ENCODE data around the gene NHS. TPM values are rescaled to one million over a fixed set of nuclear protein-coding genes. Genes with fewer than 3 reads are reported as not detected.

NHS gene
- total RNA-seq, 1 donor = 10.5 TPM

DNA sequence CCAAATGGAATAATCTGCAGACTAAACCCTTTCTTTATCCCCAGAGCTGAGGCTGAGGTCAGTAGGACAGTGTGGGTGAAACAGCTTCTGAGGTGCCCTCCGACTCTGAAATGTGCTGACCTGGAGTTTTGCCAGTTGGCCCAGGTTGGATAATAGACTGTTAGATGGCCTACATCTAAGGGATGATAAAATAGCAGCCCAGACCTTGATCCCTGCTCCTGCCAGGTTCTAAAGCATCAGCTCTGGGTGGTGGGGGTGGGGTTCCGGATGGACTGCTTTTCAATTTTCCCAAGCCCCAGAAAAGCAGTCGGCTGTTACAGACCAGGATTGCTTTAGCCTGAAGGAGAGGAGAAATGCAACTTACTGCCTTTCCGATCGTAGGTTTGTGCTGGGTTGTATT is 110.4 kb downstream of the NHS start:
- Histone ChIP-seq H3K36me3 (ENCODE audit: insufficient read depth, low read length) (no peaks in the 10 kb centered on the region), H3K9me3 (ENCODE audit: low read depth, low read length) (no peaks in the 10 kb centered on the region), H3K4me2 (ENCODE audit: insufficient read depth, low read length) (no peak overlapping the region), H3K79me2 (ENCODE audit: insufficient read depth, low read length) (no peaks in the 10 kb centered on the region), H3K27ac (ENCODE audit: low read depth, low read length) (no peak overlapping the region), H3K4me1 (ENCODE audit: insufficient read depth, low read length) (no peaks in the 10 kb centered on the region), H3K4me3 (ENCODE audit: insufficient read depth, low read length) (no peak overlapping the region), H3K27me3 (ENCODE audit: insufficient read depth, low read length) (no peaks in the 10 kb centered on the region), H4K20me1 (ENCODE audit: insufficient read depth, low read length) (peaks cover 5% of the 10 kb centered on the region), H2AFZ (ENCODE audit: low read length) (no peak overlapping the region)
- TF ChIP-seq, protein P1, sequence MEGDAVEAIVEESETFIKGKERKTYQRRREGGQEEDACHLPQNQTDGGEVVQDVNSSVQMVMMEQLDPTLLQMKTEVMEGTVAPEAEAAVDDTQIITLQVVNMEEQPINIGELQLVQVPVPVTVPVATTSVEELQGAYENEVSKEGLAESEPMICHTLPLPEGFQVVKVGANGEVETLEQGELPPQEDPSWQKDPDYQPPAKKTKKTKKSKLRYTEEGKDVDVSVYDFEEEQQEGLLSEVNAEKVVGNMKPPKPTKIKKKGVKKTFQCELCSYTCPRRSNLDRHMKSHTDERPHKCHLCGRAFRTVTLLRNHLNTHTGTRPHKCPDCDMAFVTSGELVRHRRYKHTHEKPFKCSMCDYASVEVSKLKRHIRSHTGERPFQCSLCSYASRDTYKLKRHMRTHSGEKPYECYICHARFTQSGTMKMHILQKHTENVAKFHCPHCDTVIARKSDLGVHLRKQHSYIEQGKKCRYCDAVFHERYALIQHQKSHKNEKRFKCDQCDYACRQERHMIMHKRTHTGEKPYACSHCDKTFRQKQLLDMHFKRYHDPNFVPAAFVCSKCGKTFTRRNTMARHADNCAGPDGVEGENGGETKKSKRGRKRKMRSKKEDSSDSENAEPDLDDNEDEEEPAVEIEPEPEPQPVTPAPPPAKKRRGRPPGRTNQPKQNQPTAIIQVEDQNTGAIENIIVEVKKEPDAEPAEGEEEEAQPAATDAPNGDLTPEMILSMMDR (IDR thresholded peaks at IDR 0.05; ENCODE audit: extremely low read depth, low read depth, low read length) = no peak
- no peak for DNase-seq (ENCODE audit: insufficient read length, low spot score, missing footprints)

- no peaks in the 10 kb centered on the region for H3K27me3 ChIP-seq (ENCODE audit: insufficient read depth, low read length)
- TF ChIP-seq, protein P1 (IDR thresholded peaks at IDR 0.05; ENCODE audit: extremely low read depth, low read depth, low read length) = no peak
- H2AFZ ChIP-seq (ENCODE audit: low read length) = no peak overlapping the region
- H3K4me3 ChIP-seq (ENCODE audit: insufficient read depth, low read length) = no peak overlapping the region
- no peaks in the 10 kb centered on the region for H3K9me3 ChIP-seq (ENCODE audit: low read depth, low read length)
- DNase-seq (ENCODE audit: insufficient read length, low spot score, missing footprints) = no peak
- no peak overlapping the region for H3K4me2 ChIP-seq (ENCODE audit: insufficient read depth, low read length)
- H3K27ac ChIP-seq (ENCODE audit: low read depth, low read length) = no peak overlapping the region
- H3K79me2 ChIP-seq (ENCODE audit: insufficient read depth, low read length) = peaks cover 1% of the 10 kb centered on the region
- no peaks in the 10 kb centered on the region for H3K4me1 ChIP-seq (ENCODE audit: insufficient read depth, low read length)
- H4K20me1 ChIP-seq (ENCODE audit: insufficient read depth, low read length) = peaks cover 3% of the 10 kb centered on the region
- H3K36me3 ChIP-seq (ENCODE audit: insufficient read depth, low read length) = no peaks in the 10 kb centered on the region
These were observed 113.0 kb downstream of the NHS start for GRCh38 chrX:17488036-17488435.

DNA sequence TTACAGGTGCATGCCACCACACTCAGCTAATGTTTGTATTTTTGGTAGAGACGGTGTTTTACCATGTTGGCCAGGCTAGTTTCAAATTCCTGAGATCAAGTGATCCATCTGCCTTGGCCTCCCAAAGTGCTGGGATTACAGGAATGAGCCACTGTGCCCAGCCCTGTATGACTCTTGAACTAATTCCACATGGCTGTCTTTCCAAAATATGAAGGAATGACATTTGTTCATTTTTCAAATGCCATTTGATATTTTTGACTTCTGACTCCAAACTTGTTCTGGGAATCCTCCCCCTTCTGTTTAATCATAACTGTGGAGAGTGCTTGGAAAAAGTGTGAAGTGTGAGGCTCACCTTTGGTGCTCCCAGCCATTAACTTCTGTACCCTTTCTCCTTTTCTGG is 119.2 kb downstream of the NHS start:
- Histone ChIP-seq H3K36me3 (ENCODE audit: insufficient read depth, low read length) (no peaks in the 10 kb centered on the region), H3K4me2 (ENCODE audit: insufficient read depth, low read length) (no peak overlapping the region), H3K9me3 (ENCODE audit: low read depth, low read length) (no peaks in the 10 kb centered on the region), H3K79me2 (ENCODE audit: insufficient read depth, low read length) (peaks cover 7% of the 10 kb centered on the region), H4K20me1 (ENCODE audit: insufficient read depth, low read length) (no peaks in the 10 kb centered on the region), H3K4me1 (ENCODE audit: insufficient read depth, low read length) (peaks cover 18% of the 10 kb centered on the region), H3K4me3 (ENCODE audit: insufficient read depth, low read length) (no peak overlapping the region), H2AFZ (ENCODE audit: low read length) (no peak overlapping the region), H3K27me3 (ENCODE audit: insufficient read depth, low read length) (no peaks in the 10 kb centered on the region), H3K27ac (ENCODE audit: low read depth, low read length) (no peak overlapping the region)
- DNase-seq (ENCODE audit: insufficient read length, low spot score, missing footprints) = no peak
- TF ChIP-seq, protein P1 (IDR thresholded peaks at IDR 0.05; ENCODE audit: extremely low read depth, low read depth, low read length) = no peak

GRCh38 chrX:17495052-17495451 is 120.1 kb downstream of the NHS start:
- H3K9me3 ChIP-seq (ENCODE audit: low read depth, low read length) = no peaks in the 10 kb centered on the region
- no peaks in the 10 kb centered on the region for H3K27me3 ChIP-seq (ENCODE audit: insufficient read depth, low read length)
- no peaks in the 10 kb centered on the region for H3K36me3 ChIP-seq (ENCODE audit: insufficient read depth, low read length)

More at GRCh38 chrX:17495052-17495451, 120.1 kb downstream of the NHS start:
- peaks cover 24% of the 10 kb centered on the region for H3K4me1 ChIP-seq (ENCODE audit: insufficient read depth, low read length)
- no peak overlapping the region for H3K4me3 ChIP-seq (ENCODE audit: insufficient read depth, low read length)
- H3K27ac ChIP-seq (ENCODE audit: low read depth, low read length) = no peak overlapping the region
- no peak overlapping the region for H2AFZ ChIP-seq (ENCODE audit: low read length)
- no peak for DNase-seq (ENCODE audit: insufficient read length, low spot score, missing footprints)
- H3K4me2 ChIP-seq (ENCODE audit: insufficient read depth, low read length) = no peak overlapping the region
- H4K20me1 ChIP-seq (ENCODE audit: insufficient read depth, low read length) = no peaks in the 10 kb centered on the region
- H3K79me2 ChIP-seq (ENCODE audit: insufficient read depth, low read length) = peaks cover 7% of the 10 kb centered on the region
- TF ChIP-seq, protein P1 (IDR thresholded peaks at IDR 0.05; ENCODE audit: extremely low read depth, low read depth, low read length) = no peak

Measured in osteoblast (primary cell).